PC-3 (cell line): Measurements from ENCODE around the gene ZNF407. TPM values are rescaled to one million over a fixed set of nuclear protein-coding genes. Genes with fewer than 3 reads are reported as not detected.

Experiments
- ATAC-seq: fragments of 200-7000 bp; cut with Tn5 transposase; 2 replicates; pipeline ENCODE4 v1.9.1; 2020; ENCODE audit warnings: mild to moderate bottlenecking, moderate library complexity
- BruUV-seq: library from RNA; stranded (reverse); fragments of 400-500 nt; replicated peaks from 2 replicates; lab custom pipeline; 2021; lab: Mats Ljungman, UMichigan
- CTCF ChIA-PET: fragments of 300-600 bp; sonication (Branson Sonifier 250); formaldehyde crosslinking; loops from one replicate; lab custom pipeline; 2022; ENCODE audit warnings: antibody characterized with exemption; lab: Charles Lee
- POLR2A ChIA-PET: fragments of 300-600 bp; sonication (Branson Sonifier 250); formaldehyde crosslinking; loops from one replicate; lab custom pipeline; 2022; ENCODE audit warnings: antibody characterized with exemption; ENCODE audit not compliant: unreplicated experiment; lab: Charles Lee
- DNase-seq: peaks from one replicate; pipeline ENCODE4 v3.0.0-alpha.2; 2015
- H2AFZ ChIP-seq: fragments of 300-600 bp; sonication (generic); 2 replicates; pipeline ENCODE4 v1.6.0; 2016; ENCODE audit warnings: antibody characterized with exemption, low read length
- H3F3A ChIP-seq: fragments of 300-600 bp; sonication (generic); one replicate; pipeline ENCODE4 v1.6.0; 2017; ENCODE audit warnings: antibody characterized with exemption, low read length, control low read depth, mild to moderate bottlenecking; ENCODE audit not compliant: unreplicated experiment
- H3K27ac ChIP-seq: fragments of 300-600 bp; sonication (generic); 2 replicates; pipeline ENCODE4 v1.5.1; 2016; ENCODE audit warnings: mild to moderate bottlenecking, low read length
- H3K27me3 ChIP-seq: fragments of 300-600 bp; sonication (generic); 2 replicates; pipeline ENCODE4 v1.6.1; 2016; ENCODE audit warnings: low read length, mixed read lengths
- H3K36me3 ChIP-seq: fragments of 300-600 bp; sonication (generic); 2 replicates; pipeline ENCODE4 v1.6.1; 2016; ENCODE audit warnings: low read depth, mixed run types, low read length, mixed read lengths
- H3K4me1 ChIP-seq: fragments of 300-600 bp; sonication (generic); 2 replicates; pipeline ENCODE4 v1.5.1; 2016; ENCODE audit warnings: low read length; ENCODE audit not compliant: insufficient read depth
- H3K4me2 ChIP-seq: fragments of 300-600 bp; sonication (generic); 2 replicates; pipeline ENCODE4 v1.6.0; 2016; ENCODE audit warnings: low read length
- H3K4me3 ChIP-seq: fragments of 300-600 bp; sonication (generic); 2 replicates; pipeline ENCODE4 v1.5.1; 2016; ENCODE audit warnings: mild to moderate bottlenecking, low read length, mixed read lengths
- H3K79me2 ChIP-seq: fragments of 300-600 bp; sonication (generic); 2 replicates; pipeline ENCODE4 v1.6.1; 2017; ENCODE audit warnings: low read length, mixed read lengths
- H3K9ac ChIP-seq: fragments of 300-600 bp; sonication (generic); 2 replicates; pipeline ENCODE4 v1.6.0; 2016; ENCODE audit warnings: mild to moderate bottlenecking, low read length
- H3K9me2 ChIP-seq: fragments of 300-600 bp; sonication (generic); replicated peaks from 2 replicates; pipeline ENCODE4 v1.6.1; 2016; ENCODE audit warnings: mixed run types, low read length, mixed read lengths
- H3K9me3 ChIP-seq: fragments of 300-600 bp; sonication (generic); 2 replicates; pipeline ENCODE4 v1.6.1; 2016; ENCODE audit warnings: low read length, mixed read lengths
- H4K20me1 ChIP-seq: fragments of 300-600 bp; sonication (generic); 2 replicates; pipeline ENCODE4 v1.6.1; 2016; ENCODE audit warnings: low read length, mixed read lengths
- CTCF ChIP-seq: fragments of 300-600 bp; sonication (generic); conservative IDR thresholded peaks from 2 replicates; pipeline ENCODE4 v1.5.1; 2017; ENCODE audit warnings: antibody characterized with exemption, low read depth, mild to moderate bottlenecking, low read length
- EZH2 ChIP-seq: fragments of 300-600 bp; sonication (generic); IDR thresholded peaks from one replicate; pipeline ENCODE4 v1.6.1; 2017; ENCODE audit warnings: antibody characterized with exemption, mild to moderate bottlenecking, low read length; ENCODE audit not compliant: unreplicated experiment
- EZH2phosphoT487 ChIP-seq: fragments of 300-600 bp; sonication (generic); IDR thresholded peaks from 2 replicates; pipeline ENCODE4 v1.6.1; 2018; ENCODE audit warnings: mild to moderate bottlenecking, antibody characterized with exemption, low read length, borderline replicate concordance
- intact Hi-C: fragments of 100-400 bp; cut with micrococcal nuclease; formaldehyde crosslinking; loops from 2 replicates; pipeline ENCODE4 v1.9.0; 2023
- total RNA-seq: library from RNA; depleted of rRNA; stranded (reverse); fragments of >200 nt; gene quantifications from 2 replicates; pipeline ENCODE4 v1.2.3, GENCODE V29; 2014

The ZNF407 gene
- total RNA-seq, 1 experiment from 2014 or later: 9.3 TPM

- DNase-seq (no peak), ATAC-seq (no peak)
- H3K9me3 ChIP-seq: no peaks in the 10 kb centered on the region
- BruUV-seq: no TSS peak
- peaks cover 6% of the 10 kb centered on the region for H3K4me1 ChIP-seq
- H3K4me2 ChIP-seq: no peak overlapping the region
- ChIA-PET CTCF (no interaction called here), POLR2A (no interaction called here)
- no peak overlapping the region for H3K9ac ChIP-seq
- H3K9me2 ChIP-seq: no peaks in the 10 kb centered on the region
- H3K79me2 ChIP-seq: no peaks in the 10 kb centered on the region
- TF ChIP-seq CTCF (no peak), EZH2 (no peak), EZH2phosphoT487 (no peak)
- H3F3A ChIP-seq: no peaks in the 10 kb centered on the region
- H3K27me3 ChIP-seq: no peaks in the 10 kb centered on the region
- peaks cover 3% of the 10 kb centered on the region; the same call in 1 of the 2 replicates for H3K36me3 ChIP-seq
- intact Hi-C loops: no loop called here
- no peak overlapping the region for H3K27ac ChIP-seq
- no peak overlapping the region for H2AFZ ChIP-seq
- H4K20me1 ChIP-seq: no peaks in the 10 kb centered on the region
- no peak overlapping the region for H3K4me3 ChIP-seq
Observed at GRCh38 chr18:74674487-74674886, 76.8 kb downstream of the ZNF407 start.

GRCh38 chr18:74679006-74679678 is 81.5 kb downstream of the ZNF407 start:
- no peak for DNase-seq

More at GRCh38 chr18:74679006-74679678, 81.5 kb downstream of the ZNF407 start:
- Histone ChIP-seq H3F3A (no peaks in the 10 kb centered on the region), H3K27ac (no peak overlapping the region), H3K36me3 (peaks cover 3% of the 10 kb centered on the region; the same call in 1 of the 2 replicates), H2AFZ (no peak overlapping the region), H3K4me1 (no peaks in the 10 kb centered on the region), H3K4me2 (no peak overlapping the region), H3K4me3 (no peak overlapping the region), H3K9me2 (no peaks in the 10 kb centered on the region), H3K9ac (no peak overlapping the region), H3K27me3 (no peaks in the 10 kb centered on the region), H3K9me3 (no peaks in the 10 kb centered on the region), H3K79me2 (no peaks in the 10 kb centered on the region), H4K20me1 (no peaks in the 10 kb centered on the region)
- BruUV-seq: no TSS peak
- intact Hi-C loops: no loop called here
- POLR2A ChIA-PET: no interaction called here
- no peak for ATAC-seq
- TF ChIP-seq EZH2phosphoT487: no peak
- TF ChIP-seq CTCF: no peak
- no peak for TF ChIP-seq EZH2
- CTCF ChIA-PET: no interaction called here
